GM12878 (cell line): ENCODE data around the gene SERPINI1. TPM values are rescaled to one million over a fixed set of nuclear protein-coding genes. Genes with fewer than 3 reads are reported as not detected.

ENCODE experiments used
- ATAC-seq: fragments of 200-7000 bp; cut with Tn5 transposase; 3 replicates; pipeline ENCODE4 v1.9.1; 2020; ENCODE audit warnings: mild to moderate bottlenecking, moderate library complexity
- BruUV-seq: library from RNA; stranded (reverse); fragments of 400-500 nt; replicated peaks from 2 replicates; lab custom pipeline; 2021; lab: Mats Ljungman, UMichigan
- CTCF ChIA-PET: fragments of 300-600 bp; sonication (Branson Sonifier 250); formaldehyde crosslinking; extraction: SDS; loops from one replicate; lab custom pipeline; 2021; ENCODE audit warnings: inconsistent platforms; lab: Yijun Ruan, JAX
- POLR2A ChIA-PET: fragments of 350-600 bp; formaldehyde crosslinking; extraction: SDS; loops from one replicate; lab custom pipeline; 2021; ENCODE audit warnings: inconsistent platforms; lab: Charles Lee
- RAD21 ChIA-PET: fragments of 300-600 bp; sonication (Branson Sonifier 250); formaldehyde crosslinking; loops from one replicate; lab custom pipeline; 2023; ENCODE audit warnings: antibody characterized with exemption; ENCODE audit not compliant: unreplicated experiment; lab: Charles Lee
- SMC1A ChIA-PET: fragments of 300-600 bp; sonication (Branson Sonifier 250); formaldehyde crosslinking; loops from one replicate; lab custom pipeline; 2023; ENCODE audit not compliant: unreplicated experiment, uncharacterized antibody; lab: Charles Lee
- DNase-seq: peaks from one replicate; pipeline ENCODE4 v3.0.0-alpha.2; 2011; ENCODE audit warnings: low read depth, low spot score
- FAIRE-seq: peaks from 3 replicates; lab custom pipeline; 2011; peaks lifted over from hg19 to GRCh38; lab: Jason Lieb, UNC
- H2AFZ ChIP-seq: 2 replicates; pipeline ENCODE4 v1.6.0; 2011; ENCODE audit warnings: low read depth, low read length, control low read depth; ENCODE audit not compliant: control insufficient read depth
- H3K27ac ChIP-seq: 2 replicates; pipeline ENCODE4 v1.5.1; 2011; ENCODE audit warnings: control low read depth; ENCODE audit not compliant: control insufficient read depth, insufficient read depth
- H3K27me3 ChIP-seq, 2 experiments: replicated peaks in 1 of 2; 2 replicates each; pipeline versions ENCODE4 v1.6.0 to v1.6.1; 2011; ENCODE audit warnings: low read length in 1 of 2; ENCODE audit not compliant: control insufficient read depth in 2 of 2, insufficient read depth in 2 of 2
- H3K36me3 ChIP-seq, 2 experiments: 2 replicates each; pipeline ENCODE4 v1.5.1; 2011; ENCODE audit warnings: low read length in 1 of 2; ENCODE audit not compliant: control insufficient read depth in 2 of 2, insufficient read depth in 2 of 2
- H3K4me1 ChIP-seq: 2 replicates; pipeline ENCODE4 v1.6.1; 2011; ENCODE audit warnings: mild to moderate bottlenecking, low read length, moderate library complexity, mixed read lengths; ENCODE audit not compliant: control insufficient read depth, insufficient read depth
- H3K4me2 ChIP-seq: 2 replicates; pipeline ENCODE4 v1.6.0; 2011; ENCODE audit warnings: control low read depth; ENCODE audit not compliant: control insufficient read depth, insufficient read depth
- H3K4me3 ChIP-seq: fragments of 200-600 bp; sonication (generic); 2 replicates; pipeline ENCODE4 v1.5.1; 2016
- H3K79me2 ChIP-seq: 2 replicates; pipeline ENCODE4 v1.6.0; 2011; ENCODE audit warnings: low read length; ENCODE audit not compliant: control insufficient read depth, insufficient read depth
- H3K9ac ChIP-seq: 2 replicates; pipeline ENCODE4 v1.8.0; 2011; ENCODE audit warnings: low read length, control low read depth, mixed read lengths; ENCODE audit not compliant: control insufficient read depth, insufficient read depth
- H3K9me3 ChIP-seq: replicated peaks from 3 replicates; pipeline ENCODE4 v1.5.1; 2011; ENCODE audit warnings: mild to moderate bottlenecking, low read length; ENCODE audit not compliant: control insufficient read depth, insufficient read depth
- H4K20me1 ChIP-seq: 2 replicates; pipeline ENCODE4 v1.6.0; 2011; ENCODE audit not compliant: control insufficient read depth, insufficient read depth
- CBX5 ChIP-seq: sonication (generic); IDR thresholded peaks from 2 replicates; pipeline ENCODE4 v1.6.1; 2016; ENCODE audit warnings: low read depth, moderate library complexity, mild to moderate bottlenecking, inconsistent platforms
- CHD2 ChIP-seq: IDR thresholded peaks from 2 replicates; pipeline ENCODE4 v1.6.1; 2011; ENCODE audit warnings: low read depth, low read length, improper control_type of control experiment, borderline replicate concordance
- CHD4 ChIP-seq: fragments of 200-600 bp; sonication (generic); IDR thresholded peaks from 2 replicates; pipeline ENCODE4 v1.6.1; 2016; ENCODE audit warnings: mild to moderate bottlenecking
- FOXK2 ChIP-seq: fragments of 450-650 bp; IDR thresholded peaks from 2 replicates; pipeline ENCODE4 v1.6.1; 2017; ENCODE audit warnings: mild to moderate bottlenecking, moderate library complexity
- JUNB ChIP-seq: IDR thresholded peaks from 2 replicates; pipeline ENCODE4 v1.6.1; 2016; ENCODE audit warnings: antibody characterized with exemption, mild to moderate bottlenecking
- RAD51 ChIP-seq: fragments of 450-650 bp; IDR thresholded peaks from 2 replicates; pipeline ENCODE4 v1.6.1; 2016; ENCODE audit warnings: moderate library complexity, mild to moderate bottlenecking, inconsistent platforms
- RB1 ChIP-seq: fragments of 450-650 bp; formaldehyde crosslinking; IDR thresholded peaks from 2 replicates; pipeline ENCODE4 v1.6.1; 2017; ENCODE audit warnings: mild to moderate bottlenecking, borderline replicate concordance
- SP1 ChIP-seq: IDR thresholded peaks from one replicate; pipeline ENCODE4 v1.6.1; 2011; ENCODE audit warnings: low read depth, low read length
- WGBS: methylation state at CpG from one replicate; pipeline ENCODE4 v1.1.6; 2016; ENCODE audit warnings: low lambda C conversion rate; ENCODE audit not compliant: insufficient replicate concordance, insufficient coverage; ENCODE audit errors: missing lambda C conversion rate; 5-methylcytosine and 5-hydroxymethylcytosine counted together
- in situ Hi-C: fragments of 300-500 bp; cut with MboI; formaldehyde crosslinking; loops from 9 replicates; pipeline ENCODE4 v1.14.3; 2018; ENCODE audit warnings: mixed read lengths
- intact Hi-C: fragments of 100-400 bp; cut with micrococcal nuclease; formaldehyde crosslinking; loops from one replicate; pipeline ENCODE4 v1.14.2; 2022; ENCODE audit not compliant: unreplicated experiment
- polyA plus RNA-seq, 11 experiments: library from polyadenylated mRNA; depleted of rRNA in 4 of 11; unstranded in 6 of 11; stranded (reverse) in 5 of 11; fragments of >200 nt; fragmentation: Nextera tagmentation in 4 of 11; fragmentation: Illumina TruSeq in 1 of 11; extraction: Ambion mirVana in 4 of 11; extraction: Trizol in 1 of 11; gene quantifications; 1 replicate in 1 of 11; 2 replicates in 10 of 11; pipeline versions ENCODE4 v1.2.1 to v1.2.3, GENCODE V29; 2011 to 2016; ENCODE audit warnings: inconsistent platforms in 2 of 11, missing spikeins in 2 of 11, low read depth in 1 of 11
- total RNA-seq, 4 experiments: library from RNA; depleted of rRNA in 3 of 4; stranded (reverse); fragments of >200 nt in 3 of 4; fragmentation: Illumina TruSeq in 1 of 4; extraction: Trizol in 1 of 4; gene quantifications; 2 replicates each; pipeline versions ENCODE4 v1.2.1 to v1.2.3, GENCODE V29; 2013 to 2021
- TF ChIP-seq, protein P1 (sequence below): fragments of 450-650 bp; IDR thresholded peaks from 2 replicates; pipeline ENCODE4 v1.6.1; 2014; ENCODE audit warnings: mild to moderate bottlenecking

Gene SERPINI1
- total and polyA plus RNA-seq, 10 of the 15 experiments (the other 5 are each of a cell fraction or from before 2014, with no cell fraction given): 1.5 to 7.6 (median 3.6) TPM

DNA sequence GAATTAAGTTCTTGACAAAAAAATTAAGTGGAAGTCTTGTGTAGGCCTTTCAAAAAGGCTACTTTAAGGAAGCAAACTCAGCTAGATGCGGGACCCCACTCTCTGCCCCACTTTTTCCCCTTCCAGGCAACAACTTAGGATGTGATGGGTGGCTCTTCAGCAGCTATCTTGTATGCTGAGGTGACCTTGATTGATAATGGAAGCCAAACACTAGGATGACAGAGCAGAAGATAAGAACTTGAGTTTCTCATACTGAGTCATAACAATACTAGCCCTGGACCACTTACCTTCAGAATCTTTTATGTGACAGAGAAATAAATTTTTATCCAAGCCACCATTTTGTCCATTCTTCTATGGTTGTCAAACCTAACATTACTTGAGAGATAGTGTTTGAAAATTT is 16.9 kb upstream of the SERPINI1 start:
- in situ Hi-C loops (no loop called here), intact Hi-C loops (no loop called here)
- ATAC-seq: peak; percentile 27; the same call in 1 of the 3 replicates
- ChIA-PET RAD21 (no interaction called here), CTCF (no interaction called here), SMC1A (interaction anchor here (0.8 kb wide), 1 partner anchor 11 kb away, joined by 3 read pairs; no protein-coding TSS in a partner anchor), POLR2A (no interaction called here)
- Histone ChIP-seq H3K27me3 (no peaks in the 10 kb centered on the region), H3K4me3 (no peak overlapping the region), H3K36me3 (peaks cover 3 to 11% of the 10 kb centered on the region in 2 experiments; a peak in 3 of 4 replicates), H3K4me1 (no peaks in the 10 kb centered on the region), H3K27ac (no peak overlapping the region), H4K20me1 (0 out of 2 replicates have a peak, but pooled peaks cover 3% of the 10 kb centered on the region), H2AFZ (no peak overlapping the region), H3K9me3 (no peaks in the 10 kb centered on the region), H3K9ac (no peak overlapping the region), H3K4me2 (no peak overlapping the region), H3K79me2 (peaks cover 40% of the 10 kb centered on the region)
- FAIRE-seq: no peak
- no TSS peak for BruUV-seq
- 100% methylated on average over 1 of the region's 1 CpG for WGBS
- no peak for DNase-seq
- no peak for TF ChIP-seq CHD2
- TF ChIP-seq JUNB: 0 out of 2 replicates have a peak, but pooled peaks have one; percentile 24
- no peak for TF ChIP-seq RAD51

DNA sequence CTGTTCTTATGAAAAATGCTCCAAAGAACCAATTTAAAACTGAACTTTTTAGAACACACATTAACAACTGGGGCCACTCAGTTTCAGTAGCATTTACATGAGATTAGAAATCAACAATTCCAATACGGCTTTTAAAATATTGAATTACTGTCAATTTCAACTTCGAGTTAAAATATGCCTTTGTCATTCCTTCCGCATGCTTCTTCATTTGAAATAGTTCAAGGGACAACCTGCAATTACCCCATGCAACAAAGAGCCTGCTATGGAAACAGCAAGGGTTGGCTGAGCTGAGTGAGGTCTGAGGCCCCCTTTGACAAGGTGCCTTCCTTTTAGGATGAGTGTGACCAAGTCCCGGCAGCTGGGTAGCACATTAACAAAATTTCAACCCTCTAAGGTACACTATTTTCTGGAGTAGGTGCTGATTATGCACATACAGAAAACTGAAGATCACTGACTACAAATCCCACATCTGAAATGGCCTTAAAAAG is 12.5 kb upstream of the SERPINI1 start:
- no peak for TF ChIP-seq CBX5
- TF ChIP-seq CHD4: no peak
- TF ChIP-seq RB1: no peak
- no peak for TF ChIP-seq SP1
- no peak for TF ChIP-seq FOXK2
- TF ChIP-seq, protein P1, sequence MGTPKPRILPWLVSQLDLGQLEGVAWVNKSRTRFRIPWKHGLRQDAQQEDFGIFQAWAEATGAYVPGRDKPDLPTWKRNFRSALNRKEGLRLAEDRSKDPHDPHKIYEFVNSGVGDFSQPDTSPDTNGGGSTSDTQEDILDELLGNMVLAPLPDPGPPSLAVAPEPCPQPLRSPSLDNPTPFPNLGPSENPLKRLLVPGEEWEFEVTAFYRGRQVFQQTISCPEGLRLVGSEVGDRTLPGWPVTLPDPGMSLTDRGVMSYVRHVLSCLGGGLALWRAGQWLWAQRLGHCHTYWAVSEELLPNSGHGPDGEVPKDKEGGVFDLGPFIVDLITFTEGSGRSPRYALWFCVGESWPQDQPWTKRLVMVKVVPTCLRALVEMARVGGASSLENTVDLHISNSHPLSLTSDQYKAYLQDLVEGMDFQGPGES: no peak
- 97% methylated on average over 4 of the region's 4 CpGs for WGBS
- intact Hi-C loops (no loop called here), in situ Hi-C loops (no loop called here)
- CTCF ChIA-PET: interaction anchor here (1.2 to 2.2 kb wide), 4 partner anchors 13 to 38 kb away, joined by 3 to 13 read pairs (median 6); partner anchors contain the start of gene SERPINI1
- Histone ChIP-seq H3K4me3 (no peak overlapping the region), H3K27ac (no peak overlapping the region), H3K27me3 (no peaks in the 10 kb centered on the region), H3K4me1 (peaks cover 10% of the 10 kb centered on the region), H3K4me2 (no peak overlapping the region), H3K9me3 (no peaks in the 10 kb centered on the region), H2AFZ (no peak overlapping the region), H3K36me3 (peaks cover 3 to 11% of the 10 kb centered on the region in 2 experiments; a peak in 3 of 4 replicates), H4K20me1 (no peaks in the 10 kb centered on the region), H3K79me2 (peaks cover 65% of the 10 kb centered on the region), H3K9ac (no peak overlapping the region)
- no peak for ATAC-seq
- no peak for DNase-seq
- RAD21 ChIA-PET: interaction anchor here (0.8 to 1.2 kb wide), 3 partner anchors 12 to 343 kb away, joined by 3 to 4 read pairs (median 3); partner anchors contain the start of genes SERPINI1 and ZBBX
- SMC1A ChIA-PET: interaction anchor here (1.3 kb wide), 2 partner anchors 20 to 27 kb away, joined by 3 read pairs; no protein-coding TSS in a partner anchor
- no peak for FAIRE-seq
- POLR2A ChIA-PET: no interaction called here
- BruUV-seq: no TSS peak
